GM21528 (cell line): ENCODE data around the gene CAPN13.

Source experiments
- ATAC-seq: cut with Tn5 transposase; IDR thresholded peaks from one replicate; pipeline ENCODE4 v1.9.1; 2021; ENCODE audit warnings: mild to moderate bottlenecking, moderate library complexity; ENCODE audit not compliant: unreplicated experiment, low FRiP score

Gene CAPN13

DNA sequence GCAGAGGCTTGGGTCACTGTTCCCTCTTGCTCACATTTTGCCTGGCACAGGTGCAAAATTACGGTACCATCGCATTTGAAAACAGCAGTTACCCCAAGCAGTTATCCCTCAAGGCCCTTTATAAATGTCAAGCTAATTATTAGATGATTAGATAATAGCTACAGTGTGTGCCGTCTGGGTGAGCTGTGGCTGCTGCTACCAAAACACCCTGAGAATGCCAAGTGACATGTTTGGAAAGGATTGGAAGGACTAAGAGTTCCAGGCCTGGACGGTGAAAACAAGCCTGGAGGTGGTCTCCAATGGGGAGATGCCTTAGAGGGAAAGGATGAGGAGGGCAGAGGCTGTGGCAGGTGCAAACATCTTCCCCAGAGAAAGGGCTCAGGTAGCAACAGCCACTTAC is 120.6 kb downstream of the CAPN13 start:
- ATAC-seq = no peak

DNA sequence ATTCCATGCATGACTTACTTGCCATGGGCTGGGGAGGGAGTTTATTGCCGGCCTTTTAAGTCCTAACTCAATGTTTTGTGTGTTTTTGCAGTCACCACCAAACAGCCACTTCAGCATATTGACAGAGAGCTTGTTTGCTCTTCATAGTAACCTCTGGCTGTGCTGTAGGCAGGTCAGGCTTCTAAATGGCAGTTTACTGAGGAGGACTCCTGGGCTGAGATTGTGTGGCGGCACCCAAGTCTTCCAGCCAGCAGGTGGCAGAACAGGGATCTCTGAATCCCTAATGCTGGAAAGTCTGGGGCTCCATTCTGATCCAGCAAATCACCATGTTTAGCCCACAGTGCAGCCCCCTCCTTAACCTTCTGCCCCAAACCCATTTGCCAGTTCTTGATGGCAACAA is 121.2 kb downstream of the CAPN13 start:
- ATAC-seq = no peak

DNA sequence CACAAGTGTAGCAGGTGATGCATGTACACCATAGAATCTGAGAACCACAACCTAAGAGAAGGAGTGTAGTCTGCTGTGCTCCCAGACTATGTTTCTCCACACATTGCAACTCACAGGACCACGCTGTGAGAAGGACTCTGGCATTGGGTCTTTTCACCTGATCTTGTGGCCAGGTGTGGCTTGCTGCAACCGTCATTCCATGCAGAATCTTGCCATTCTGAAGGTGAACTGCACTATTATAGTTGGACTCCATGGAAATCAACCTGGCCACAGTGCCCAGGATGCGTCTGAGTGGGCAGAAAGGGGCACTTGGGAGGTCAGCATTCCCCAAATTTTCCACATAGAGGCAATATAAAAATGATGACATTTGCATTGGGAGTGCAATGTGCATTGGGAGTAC is 122.2 kb downstream of the CAPN13 start:
- no peak for ATAC-seq

DNA sequence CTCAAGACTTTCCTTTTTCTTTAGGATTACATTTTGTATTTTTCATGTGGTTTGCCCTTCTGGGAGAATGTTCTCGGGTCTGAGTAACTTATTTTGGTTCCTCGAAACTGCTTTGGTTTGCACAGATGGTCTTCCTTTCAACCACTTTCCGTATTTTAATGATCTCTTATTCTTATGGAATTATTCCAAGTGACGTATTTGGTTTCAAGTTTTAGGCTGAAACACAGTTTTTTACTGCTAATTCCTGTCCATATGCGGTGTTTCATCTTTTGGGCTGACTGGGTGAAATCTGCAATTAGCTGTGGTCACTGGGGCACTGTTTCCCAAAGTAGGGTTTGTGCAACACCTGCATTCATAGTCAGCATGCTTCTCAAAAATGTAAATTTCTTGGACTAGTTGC is 122.7 kb downstream of the CAPN13 start:
- no peak for ATAC-seq

DNA sequence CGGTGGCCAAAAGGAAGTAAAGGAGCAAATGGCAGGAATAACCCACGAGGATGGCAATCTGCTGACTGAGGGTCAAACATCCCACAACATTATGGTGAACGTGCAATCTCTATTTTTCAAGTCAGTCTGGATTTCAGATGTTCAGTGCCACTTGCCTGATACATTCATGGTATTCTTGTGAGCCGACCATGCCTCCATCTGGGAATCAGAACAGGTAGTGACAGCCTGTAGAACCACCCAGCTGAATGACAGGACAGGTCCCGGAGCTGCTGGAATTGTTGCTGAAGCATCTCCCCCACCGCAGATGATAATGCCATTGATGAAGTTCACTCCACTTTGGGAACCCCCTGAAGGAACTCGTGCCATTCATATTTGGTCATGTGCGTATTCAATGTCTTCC is 123.2 kb downstream of the CAPN13 start:
- no peak for ATAC-seq

DNA sequence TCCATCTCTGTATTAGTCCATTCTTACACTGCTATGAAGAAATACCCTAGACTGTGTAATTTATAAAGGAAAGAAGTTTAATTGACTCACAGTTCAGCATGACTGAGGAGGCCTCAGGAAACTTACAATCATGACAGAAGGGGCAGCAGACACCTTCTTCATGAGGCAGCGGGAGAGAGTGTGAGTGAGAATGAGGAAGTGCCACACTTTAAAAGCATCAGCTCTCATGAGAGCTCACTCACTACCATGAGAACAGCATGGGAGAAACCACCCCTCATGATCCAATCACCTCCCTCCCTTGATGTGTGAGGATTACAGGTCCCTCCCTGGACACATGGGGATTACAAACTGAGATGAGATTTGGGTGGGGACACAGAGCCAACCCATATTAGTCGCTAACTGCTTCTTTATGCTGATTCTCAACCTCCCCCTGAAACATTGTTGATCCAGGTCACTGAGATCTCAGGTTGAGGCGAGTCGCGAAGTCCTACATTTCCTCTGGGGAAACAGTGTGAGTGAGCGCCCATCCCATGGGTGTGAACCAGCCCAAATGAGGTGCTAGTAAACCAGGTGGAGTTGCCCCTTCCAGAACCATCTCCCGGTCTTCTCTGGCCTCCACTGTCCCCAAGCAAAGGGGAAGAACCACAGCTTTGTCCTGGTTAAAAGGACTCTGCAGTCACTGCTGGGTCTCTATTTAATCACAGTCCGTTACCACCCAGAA is 123.8 kb downstream of the CAPN13 start:
- ATAC-seq = no peak

DNA sequence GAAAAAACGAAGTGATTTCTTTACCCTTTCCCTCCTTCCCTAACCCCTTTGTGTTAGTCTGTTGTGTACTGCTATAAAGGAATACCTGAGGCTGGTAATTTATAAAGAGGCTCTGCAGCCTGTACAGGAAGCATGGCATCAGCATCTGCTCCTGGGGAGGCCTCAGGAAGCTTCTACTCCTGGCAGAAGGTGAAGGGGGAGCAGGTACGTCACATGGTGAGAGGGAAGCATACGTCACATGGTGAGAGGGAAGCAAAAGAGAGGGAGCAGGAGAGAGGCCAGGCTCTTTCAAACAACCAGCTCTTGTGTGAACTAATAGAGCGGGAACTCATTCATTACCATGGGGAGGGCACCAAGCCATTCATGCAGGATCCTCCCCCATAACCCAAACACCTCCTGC is 126.2 kb downstream of the CAPN13 start:
- ATAC-seq = no peak

DNA sequence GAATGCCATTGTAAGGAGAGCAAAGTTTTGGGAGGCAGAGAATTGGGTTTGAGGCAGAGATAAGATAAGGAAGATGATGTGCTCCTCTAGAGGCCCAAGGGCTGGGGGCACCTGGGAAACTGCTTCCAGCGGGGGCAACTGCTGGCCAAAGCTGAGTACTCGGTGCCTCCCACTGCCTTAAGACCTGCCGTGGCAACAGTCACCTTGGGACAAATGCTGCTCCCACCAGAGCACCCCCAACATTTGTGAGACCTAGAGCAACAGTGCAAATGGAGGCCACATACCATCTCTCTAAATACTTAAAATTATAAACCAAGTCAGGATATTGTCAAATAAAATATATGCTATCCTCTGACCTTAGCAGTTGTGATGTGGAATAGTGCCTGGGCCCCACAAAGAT is 127.1 kb downstream of the CAPN13 start:
- no peak for ATAC-seq

DNA sequence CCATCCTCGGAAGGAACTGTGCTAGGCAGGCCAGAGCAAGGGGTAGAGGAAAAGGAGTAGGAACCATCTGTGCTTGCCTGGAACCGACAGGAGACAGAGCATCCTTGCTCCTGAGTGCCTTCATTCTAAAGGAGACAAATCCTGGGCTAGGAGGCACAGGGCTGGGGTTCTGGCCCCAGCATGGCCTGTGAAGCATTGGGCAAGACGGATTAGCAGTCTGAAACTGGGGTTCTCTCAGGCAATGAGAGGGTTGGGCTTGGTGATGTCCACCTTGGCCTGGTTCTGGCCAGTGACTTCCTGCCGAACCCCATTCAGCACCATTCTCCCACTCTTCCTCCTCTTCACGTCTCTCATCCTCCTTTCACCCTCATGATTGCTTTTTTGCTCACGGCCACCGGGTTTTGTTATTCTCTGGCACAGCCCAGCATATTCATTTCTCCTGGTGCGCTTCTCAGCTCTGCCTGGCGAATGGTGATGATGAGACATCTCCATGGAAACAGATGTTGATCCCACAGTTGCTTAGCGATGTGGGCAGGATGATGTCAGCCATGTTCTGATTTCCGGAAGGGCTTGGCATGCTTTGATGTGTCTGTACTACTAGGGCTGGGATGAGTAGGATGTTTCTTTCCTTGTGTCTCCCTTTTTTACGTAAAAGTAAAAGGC is 127.7 kb downstream of the CAPN13 start:
- no peak for ATAC-seq

DNA sequence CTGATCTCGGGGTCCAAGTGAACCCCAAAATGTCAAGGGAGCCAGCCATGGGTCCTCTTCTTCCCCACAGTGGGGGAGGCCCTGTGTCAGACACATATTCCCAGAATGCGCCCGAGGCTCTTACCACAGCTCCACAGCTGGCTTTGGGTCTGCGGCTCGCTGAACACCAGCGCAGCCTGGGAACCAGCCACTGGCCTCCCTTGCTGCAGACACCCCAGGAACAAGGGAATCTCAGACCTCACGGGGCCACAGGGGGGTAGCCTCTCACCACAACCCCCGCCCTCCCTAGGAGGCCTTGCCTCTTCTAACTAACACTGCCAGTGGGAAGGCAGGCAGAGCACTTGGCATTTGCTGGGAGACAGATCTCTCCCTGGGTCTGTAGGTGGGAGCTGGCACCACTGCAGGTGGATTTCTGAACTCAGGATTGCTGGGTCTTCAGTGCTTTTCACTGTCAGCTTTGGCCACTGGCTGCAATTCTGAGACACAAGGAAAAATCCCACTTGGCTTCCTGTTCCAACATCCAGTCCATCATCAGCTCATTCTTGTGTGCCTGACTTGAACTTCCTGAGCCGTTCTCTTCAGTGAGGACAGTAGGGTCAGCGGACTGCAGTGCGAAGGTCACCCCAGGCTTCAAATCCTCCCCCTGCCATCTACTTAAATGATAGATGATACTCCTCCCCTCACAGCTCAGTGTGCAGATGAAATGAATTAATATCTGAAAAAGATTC is 128.7 kb downstream of the CAPN13 start:
- ATAC-seq = no peak

- ATAC-seq = no peak
These were observed 129.3 kb downstream of the CAPN13 start for GRCh38 chr2:30677861-30678385.

DNA sequence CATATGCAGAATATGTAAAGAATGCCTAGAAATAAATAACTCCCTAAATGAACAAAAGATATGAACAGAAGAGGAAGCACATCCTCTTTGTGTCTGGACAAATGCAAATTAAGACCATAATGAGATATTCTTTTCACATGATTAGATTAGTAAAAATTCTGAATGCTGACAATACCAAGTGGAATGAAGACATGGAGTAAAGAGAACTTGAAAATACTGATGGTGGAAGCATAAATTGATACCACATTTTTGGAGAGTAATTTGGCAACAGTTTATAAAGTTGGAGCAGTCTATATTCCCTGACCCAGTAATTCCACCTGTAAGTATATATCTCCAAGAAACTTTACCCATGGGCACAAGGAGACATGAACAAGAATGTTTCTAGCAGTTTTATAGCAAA is 130.0 kb downstream of the CAPN13 start:
- ATAC-seq = no peak

DNA sequence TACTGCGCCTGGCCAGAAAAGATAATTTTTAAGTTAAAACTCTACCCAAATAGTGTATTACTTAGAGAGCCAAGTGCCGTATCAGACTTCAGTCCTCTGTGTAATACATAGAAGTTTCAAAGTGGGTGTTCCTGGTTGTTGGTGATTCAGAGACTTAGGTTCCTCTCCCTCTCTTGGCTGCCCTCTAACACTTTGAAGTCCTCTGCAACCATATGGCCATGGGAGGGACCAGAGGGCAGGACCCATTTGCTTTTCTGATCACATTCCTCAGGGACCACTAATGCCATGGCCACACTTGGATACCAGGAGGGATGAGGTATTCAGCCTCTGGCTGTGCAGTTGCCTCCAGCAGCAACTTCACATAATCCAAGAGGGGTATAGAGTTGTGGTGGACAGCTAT is 131.5 kb downstream of the CAPN13 start:
- no peak for ATAC-seq

- ATAC-seq = no peak
These were observed 134.1 kb downstream of the CAPN13 start for GRCh38 chr2:30673127-30673526.
